IPS-18c (cell line): ENCODE data around the gene UBD.

Experiments used
- H3K4me3 ChIP-seq: 2 replicates; pipeline ENCODE4 v1.7.0; 2013; ENCODE audit warnings: low read depth, mild to moderate bottlenecking, low read length, moderate library complexity; ENCODE audit not compliant: insufficient read depth
- H3K9me3 ChIP-seq: one replicate; pipeline ENCODE4 v1.6.1; 2013; ENCODE audit warnings: mild to moderate bottlenecking, low read length, moderate library complexity; ENCODE audit not compliant: control insufficient read depth, insufficient read depth

Gene UBD

GRCh38 chr6:29559524-29560287 is at the start of gene UBD:
TSS of gene UBD (minus strand) at chr6:29559732. CDS start at chr6:29559701, 31 bp downstream.
- H3K4me3 ChIP-seq, result no peak within 1 kb of the TSS
- no peaks in the 10 kb centered on the region for H3K9me3 ChIP-seq

- Histone ChIP-seq H3K9me3 (no peaks in the 10 kb centered on the region), H3K4me3 (no peak overlapping the region)
These were observed 48.6 kb upstream of the UBD start for GRCh38 chr6:29608131-29608530.

- Histone ChIP-seq H3K4me3 (no peak overlapping the region), H3K9me3 (no peaks in the 10 kb centered on the region)
These were observed 44.4 kb upstream of the UBD start for GRCh38 chr6:29603930-29604329.

DNA sequence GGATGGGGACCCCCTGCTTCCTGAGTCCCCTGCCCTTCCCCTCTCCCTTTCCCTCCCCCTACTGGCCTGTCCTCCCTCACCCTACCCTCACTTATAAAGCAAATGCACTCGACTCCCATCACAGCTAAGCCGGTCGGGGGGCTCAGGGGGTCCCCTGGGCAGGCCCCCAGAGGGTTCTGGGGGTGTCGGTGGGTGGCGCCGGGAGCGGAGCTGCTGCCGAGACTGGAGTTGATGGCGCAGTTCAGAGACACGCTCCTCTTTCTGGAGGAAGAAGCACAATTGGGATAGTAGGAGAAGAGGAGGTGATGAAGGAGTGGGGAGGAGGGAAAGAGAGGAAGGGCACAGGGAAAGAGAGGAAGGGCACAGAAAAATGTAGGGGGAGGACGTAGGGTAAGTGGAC is 43.9 kb upstream of the UBD start:
- Histone ChIP-seq H3K9me3 (no peaks in the 10 kb centered on the region), H3K4me3 (no peak overlapping the region)

- Histone ChIP-seq H3K9me3 (no peaks in the 10 kb centered on the region), H3K4me3 (no peak overlapping the region)
These were observed 43.2 kb upstream of the UBD start for GRCh38 chr6:29602564-29603361.

DNA sequence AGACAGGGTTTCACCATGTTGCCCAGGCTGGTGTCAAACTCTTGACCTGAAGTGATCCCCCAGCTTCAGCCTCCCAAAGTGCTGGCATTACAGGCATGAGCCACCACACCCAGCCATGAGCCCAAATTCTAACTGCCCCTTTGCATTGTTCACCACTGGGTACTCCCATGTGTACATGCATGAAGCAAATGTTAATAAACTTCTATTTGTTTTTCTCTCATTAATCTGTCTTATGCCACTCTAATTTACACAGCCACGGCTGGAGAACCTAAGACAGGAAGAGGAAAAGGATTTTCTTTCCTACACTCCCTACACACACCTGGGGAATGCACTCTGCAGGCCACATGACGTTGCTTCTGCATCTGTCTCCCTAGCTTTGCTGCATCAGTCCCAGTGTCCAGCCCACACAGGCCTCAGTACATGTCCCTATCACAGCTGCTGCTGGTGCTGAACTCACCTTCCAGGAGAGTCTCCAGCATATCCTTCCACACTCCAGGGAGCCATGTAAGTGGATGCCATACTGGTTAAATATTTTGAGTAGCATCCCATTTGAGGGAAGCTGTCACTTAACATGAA is 38.7 kb upstream of the UBD start:
- Histone ChIP-seq H3K9me3 (no peaks in the 10 kb centered on the region), H3K4me3 (no peak overlapping the region)

DNA sequence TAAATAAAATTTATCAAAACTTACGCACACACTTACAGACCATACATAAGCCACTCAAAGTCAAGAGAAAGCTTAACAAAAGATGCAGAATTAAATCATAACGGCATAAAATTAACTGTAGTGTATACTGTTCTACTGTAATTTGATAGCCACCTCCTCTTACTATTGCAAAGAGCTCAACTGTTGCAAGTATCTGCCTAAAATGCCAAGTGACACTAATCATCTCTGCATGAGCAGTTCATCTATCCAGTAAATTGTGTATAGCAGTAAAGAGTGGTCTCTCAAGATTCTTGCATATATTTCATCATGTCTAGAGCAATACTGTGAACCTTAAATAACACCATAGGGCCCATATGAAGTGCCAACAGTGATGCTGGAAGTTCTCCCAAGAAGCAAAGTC is 37.7 kb upstream of the UBD start:
- Histone ChIP-seq H3K9me3 (no peaks in the 10 kb centered on the region), H3K4me3 (no peak overlapping the region)

- Histone ChIP-seq H3K9me3 (no peaks in the 10 kb centered on the region), H3K4me3 (no peak overlapping the region)
These were observed 36.9 kb upstream of the UBD start for GRCh38 chr6:29596381-29596900.

GRCh38 chr6:29593199-29593855 is 33.8 kb upstream of the UBD start:
- Histone ChIP-seq H3K4me3 (no peak overlapping the region), H3K9me3 (no peaks in the 10 kb centered on the region)

DNA sequence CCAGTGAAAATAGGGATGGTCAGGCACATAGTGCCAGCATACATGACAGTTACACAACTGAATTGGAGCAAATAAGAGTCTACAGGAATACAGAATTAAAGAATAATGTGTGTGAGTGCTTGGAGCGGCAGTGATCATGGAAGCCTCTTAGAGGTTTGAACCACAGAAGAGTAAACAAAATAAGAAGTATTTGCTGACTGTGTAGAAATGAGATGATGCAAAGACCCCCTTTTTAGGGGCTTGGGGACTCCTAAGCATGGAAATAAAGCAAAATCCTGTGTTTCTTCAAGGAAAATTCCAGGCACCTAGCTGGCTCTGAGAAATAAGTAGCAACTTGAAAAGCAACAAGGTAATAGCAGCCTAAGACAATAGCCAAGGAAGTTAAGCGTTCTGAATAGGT is 32.1 kb upstream of the UBD start:
- Histone ChIP-seq H3K9me3 (no peaks in the 10 kb centered on the region), H3K4me3 (no peak overlapping the region)

DNA sequence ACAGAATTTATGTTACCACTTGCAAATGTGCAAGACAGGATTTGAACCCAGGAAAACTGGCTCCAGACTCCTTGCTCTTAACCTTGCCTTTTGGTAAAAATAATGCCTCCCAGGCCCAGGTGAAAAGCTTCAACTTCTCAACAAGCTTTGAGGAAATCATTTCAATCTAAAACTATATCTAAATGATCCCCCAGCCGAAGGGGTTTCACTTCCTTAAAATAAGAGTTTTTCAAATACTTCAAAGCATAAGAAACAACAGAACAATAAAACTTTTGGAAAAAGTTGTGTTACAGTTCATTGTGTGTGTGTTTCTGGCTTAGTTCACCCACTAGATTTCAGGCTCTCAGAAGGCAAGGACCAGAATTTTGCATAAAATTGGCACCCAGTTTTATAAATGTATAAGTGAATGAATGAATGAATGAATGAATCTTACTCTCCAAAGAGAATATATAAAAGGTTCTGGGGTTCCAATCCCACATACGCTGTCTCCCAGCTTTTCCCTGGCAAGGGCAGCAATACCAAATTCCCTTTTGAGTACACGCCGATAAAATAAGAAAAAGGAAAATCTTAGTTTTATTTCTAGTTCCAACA is 30.8 kb upstream of the UBD start:
- no peak overlapping the region for H3K4me3 ChIP-seq
- H3K9me3 ChIP-seq, result no peaks in the 10 kb centered on the region

- Histone ChIP-seq H3K4me3 (no peak overlapping the region), H3K9me3 (no peaks in the 10 kb centered on the region)
These were observed 30.0 kb upstream of the UBD start for GRCh38 chr6:29589423-29590048.

GRCh38 chr6:29584821-29585220 is 25.3 kb upstream of the UBD start, which contains the start of gene OR2H2:
TSS of gene OR2H2 (plus strand) at chr6:29585121. CDS start at chr6:29587945, 2,824 bp downstream.
- no peaks in the 10 kb centered on the region for H3K9me3 ChIP-seq
- H3K4me3 ChIP-seq, result no peak within 1 kb of the TSS

- no peaks in the 10 kb centered on the region for H3K9me3 ChIP-seq
- no peak overlapping the region for H3K4me3 ChIP-seq
These were observed 18.0 kb upstream of the UBD start for GRCh38 chr6:29577544-29577943.

DNA sequence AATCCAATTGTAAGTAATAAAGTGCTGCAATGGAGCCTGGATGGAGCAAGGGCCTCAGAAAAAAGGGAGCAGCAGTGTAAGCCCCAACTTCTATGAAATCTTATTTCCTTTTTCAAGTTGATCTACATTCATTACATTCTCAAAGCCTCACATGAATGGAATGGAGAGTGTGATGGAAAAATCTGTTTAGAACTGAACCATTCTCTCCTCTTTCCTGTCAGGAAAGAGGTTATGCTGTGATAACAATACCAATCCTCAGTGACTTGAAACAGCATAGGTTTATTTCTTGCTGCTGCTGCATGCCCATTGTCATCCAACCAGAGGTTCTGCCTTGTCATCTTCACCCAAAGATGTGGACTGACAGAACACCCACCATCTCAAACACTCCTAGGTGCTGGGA is 16.5 kb upstream of the UBD start:
- Histone ChIP-seq H3K4me3 (no peak overlapping the region), H3K9me3 (no peaks in the 10 kb centered on the region)

DNA sequence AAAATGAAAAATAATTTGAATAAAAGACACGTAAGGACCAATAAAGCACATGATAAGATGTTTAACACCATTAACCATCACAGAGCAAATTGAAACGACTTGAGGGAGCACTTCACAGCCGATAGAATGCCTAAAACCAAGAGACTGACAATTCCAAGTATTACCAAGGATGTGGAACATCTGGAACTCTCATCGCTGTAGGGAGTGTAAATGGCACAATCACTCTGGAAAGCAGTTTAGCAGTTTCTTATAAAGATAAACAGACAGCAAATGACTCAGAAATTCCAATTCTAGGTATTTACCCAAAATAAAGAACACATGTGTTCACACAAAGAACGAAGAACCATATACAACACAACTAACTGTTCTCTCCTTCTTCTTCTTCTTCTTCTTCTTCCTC is 8.5 kb upstream of the UBD start:
- no peak overlapping the region for H3K4me3 ChIP-seq
- no peaks in the 10 kb centered on the region for H3K9me3 ChIP-seq

DNA sequence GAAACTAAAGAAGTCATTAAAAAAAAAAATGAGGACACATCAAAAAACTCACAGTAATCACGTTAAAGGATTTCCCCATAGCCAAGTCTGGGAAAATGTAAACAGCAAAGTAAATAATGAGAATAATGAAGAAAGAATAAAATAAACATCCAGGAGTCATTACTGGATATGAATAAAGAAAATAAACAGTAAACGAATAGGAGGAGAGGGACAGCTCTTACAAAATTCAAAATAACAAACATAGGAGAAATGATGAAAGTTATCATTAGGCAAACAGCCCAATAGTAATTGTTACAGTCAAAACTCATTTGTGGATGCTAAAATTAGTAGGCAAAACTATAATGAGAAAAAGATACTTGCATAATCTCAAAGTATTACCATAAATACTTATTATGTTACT is 8.0 kb upstream of the UBD start:
- Histone ChIP-seq H3K9me3 (no peaks in the 10 kb centered on the region), H3K4me3 (no peak overlapping the region)
